GM18951 (cell line): ENCODE results near the gene RAPSN.

Experiments used
- POLR2A ChIP-seq: IDR thresholded peaks from 4 replicates; pipeline ENCODE4 v1.6.1; 2011; ENCODE audit warnings: mild to moderate bottlenecking; ENCODE audit not compliant: insufficient read length, insufficient read depth; ENCODE audit errors: extremely low read depth
- in situ Hi-C: fragments of 300-500 bp; cut with MboI; formaldehyde crosslinking; loops from one replicate; pipeline ENCODE4 v1.12.0; 2022; ENCODE audit warnings: low sequenced_read_pairs, mixed read lengths, inconsistent platforms; ENCODE audit not compliant: unreplicated experiment

Gene RAPSN

DNA sequence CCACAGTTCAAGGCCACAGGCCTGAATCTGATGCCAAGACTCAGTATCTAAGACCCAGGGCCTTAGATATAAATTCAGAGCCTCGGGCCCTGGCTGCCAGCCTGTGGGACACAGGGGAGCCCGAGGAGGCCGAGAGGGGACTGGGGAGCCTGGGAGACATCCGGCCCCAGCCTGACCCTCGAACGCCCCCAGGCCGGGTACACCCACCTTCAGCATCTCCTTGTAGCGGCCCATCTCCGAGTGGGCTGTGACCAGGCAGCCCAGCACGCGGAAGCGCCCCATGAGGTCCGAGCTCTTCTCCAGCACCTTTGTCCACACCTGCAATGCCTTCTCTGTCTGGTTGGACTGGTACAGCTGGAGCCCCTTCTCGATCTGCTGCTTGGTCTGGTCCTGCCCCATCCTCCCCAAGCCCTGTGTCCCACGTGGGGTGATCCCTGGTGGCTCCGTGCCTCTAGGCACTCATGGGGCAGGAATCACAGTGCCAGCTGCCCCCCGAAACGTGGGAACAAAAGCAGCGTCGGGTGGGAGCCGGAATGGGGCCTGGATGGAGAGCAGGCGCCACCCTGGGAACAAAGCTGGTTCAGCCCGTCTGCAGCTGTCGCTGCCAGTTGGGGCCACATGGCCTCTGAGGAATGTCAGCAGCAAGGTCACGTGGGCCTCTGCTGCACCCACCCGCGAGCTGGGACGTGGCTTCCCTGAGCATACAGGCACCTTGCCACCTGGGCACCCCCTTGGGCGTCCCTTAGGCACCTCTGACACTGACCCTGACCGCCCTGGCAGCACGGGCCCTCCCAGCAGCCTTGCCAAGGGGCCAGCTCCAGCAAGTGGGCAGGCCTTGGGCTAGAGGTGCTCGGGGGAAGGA lies at the start of gene RAPSN:
RAPSN (minus strand) TSS at position 571 of the 862 bp plus-strand sequence; CDS start at position 399, 172 bp downstream.
- no peak for TF ChIP-seq POLR2A
- in situ Hi-C loops = no loop called here

DNA sequence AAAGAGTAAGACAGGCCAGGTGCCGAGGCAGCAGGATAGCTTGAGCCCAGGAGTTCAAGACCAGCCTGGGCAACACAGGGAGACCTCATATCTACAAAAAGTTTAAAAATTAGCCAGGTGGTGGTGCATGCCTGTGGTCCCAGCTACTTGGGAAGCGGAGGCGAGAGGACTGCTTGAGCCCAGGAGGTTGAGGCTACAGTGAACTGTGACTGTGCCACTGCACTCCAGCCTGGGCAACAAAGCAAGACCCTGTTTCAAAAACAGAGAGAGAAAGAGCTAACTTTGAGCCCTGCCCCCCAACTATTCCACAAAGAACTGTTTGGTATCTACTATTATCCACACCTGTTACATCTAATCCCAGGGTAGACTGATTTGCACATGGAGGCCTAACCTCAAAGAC lies 49.2 kb upstream of the RAPSN start:
- no peak for TF ChIP-seq POLR2A
- in situ Hi-C loops = no loop called here

- no peak for TF ChIP-seq POLR2A
- in situ Hi-C loops = no loop called here
Observed at GRCh38 chr11:47496808-47497207, 47.9 kb upstream of the RAPSN start.

DNA sequence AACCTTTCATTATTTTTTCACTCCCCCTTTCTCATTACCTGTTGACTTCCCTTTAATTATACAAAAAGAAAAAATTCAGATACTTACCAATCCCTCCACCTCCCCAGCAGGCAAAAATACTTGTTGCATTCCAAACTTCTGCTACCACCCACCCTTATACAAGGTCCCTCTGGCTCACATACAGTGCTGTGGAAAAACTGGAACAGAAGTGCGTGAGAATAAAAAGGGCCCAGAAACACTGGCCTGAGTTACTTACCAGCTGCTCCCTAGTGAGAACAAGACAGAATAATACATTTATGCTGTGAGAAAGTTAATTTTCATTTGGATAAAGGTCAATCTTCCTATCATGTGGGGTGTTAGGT lies 46.9 kb upstream of the RAPSN start:
- no peak for TF ChIP-seq POLR2A
- in situ Hi-C loops = no loop called here

- in situ Hi-C loops = no loop called here
- TF ChIP-seq POLR2A = no peak
Observed at GRCh38 chr11:47495011-47495855, 46.3 kb upstream of the RAPSN start.

DNA sequence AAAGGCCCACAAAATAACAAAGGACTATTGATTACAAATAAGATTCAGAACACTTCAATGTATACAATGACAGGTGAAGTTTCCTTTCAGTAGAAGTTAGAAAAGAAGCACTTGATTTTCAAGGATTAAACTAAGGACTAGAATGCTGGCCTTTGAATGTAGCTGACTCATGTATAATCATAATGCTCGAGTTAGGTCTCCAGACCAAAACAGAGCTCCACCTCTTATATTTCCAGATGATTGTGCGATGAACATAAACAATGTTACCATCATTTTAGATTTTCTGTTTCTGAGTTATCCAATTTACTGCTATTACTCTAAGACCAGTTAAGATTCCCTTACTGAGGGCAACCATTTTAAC lies 40.4 kb upstream of the RAPSN start:
- in situ Hi-C loops = no loop called here

GRCh38 chr11:47488674-47489394 lies 39.9 kb upstream of the RAPSN start:
- TF ChIP-seq POLR2A = no peak
- in situ Hi-C loops = no loop called here

More for the DNA sequence above, 40.4 kb upstream of the RAPSN start:
- no peak for TF ChIP-seq POLR2A

- no peak for TF ChIP-seq POLR2A
- in situ Hi-C loops = no loop called here
Observed at GRCh38 chr11:47488111-47488510, 39.2 kb upstream of the RAPSN start.

- no peak for TF ChIP-seq POLR2A
- in situ Hi-C loops = no loop called here
Observed at GRCh38 chr11:47487421-47487820, 38.5 kb upstream of the RAPSN start.

- no peak for TF ChIP-seq POLR2A
- in situ Hi-C loops = no loop called here
Observed at GRCh38 chr11:47485107-47485506, 36.2 kb upstream of the RAPSN start.

DNA sequence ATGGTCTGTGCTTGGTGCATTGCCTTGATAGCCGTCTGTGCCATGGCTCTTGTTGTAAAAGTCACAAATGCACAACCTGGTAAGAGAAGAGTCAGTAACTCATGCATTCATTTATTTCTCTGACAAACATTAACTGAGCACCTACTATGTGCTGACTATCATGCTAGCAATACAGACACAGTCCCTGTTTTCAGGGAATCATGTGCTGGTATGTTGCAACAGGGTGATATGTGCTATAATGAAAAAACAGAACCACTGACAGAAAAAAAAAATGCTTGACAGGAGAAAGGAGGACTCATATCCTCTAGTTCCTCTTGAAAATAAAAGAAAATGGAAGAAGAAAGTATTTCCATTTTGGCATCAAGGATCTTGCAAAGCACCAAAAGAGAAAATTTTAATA lies 34.5 kb upstream of the RAPSN start:
- no peak for TF ChIP-seq POLR2A
- in situ Hi-C loops = no loop called here

- in situ Hi-C loops = no loop called here
- TF ChIP-seq POLR2A = no peak
Observed at GRCh38 chr11:47480762-47481161, 31.8 kb upstream of the RAPSN start.

DNA sequence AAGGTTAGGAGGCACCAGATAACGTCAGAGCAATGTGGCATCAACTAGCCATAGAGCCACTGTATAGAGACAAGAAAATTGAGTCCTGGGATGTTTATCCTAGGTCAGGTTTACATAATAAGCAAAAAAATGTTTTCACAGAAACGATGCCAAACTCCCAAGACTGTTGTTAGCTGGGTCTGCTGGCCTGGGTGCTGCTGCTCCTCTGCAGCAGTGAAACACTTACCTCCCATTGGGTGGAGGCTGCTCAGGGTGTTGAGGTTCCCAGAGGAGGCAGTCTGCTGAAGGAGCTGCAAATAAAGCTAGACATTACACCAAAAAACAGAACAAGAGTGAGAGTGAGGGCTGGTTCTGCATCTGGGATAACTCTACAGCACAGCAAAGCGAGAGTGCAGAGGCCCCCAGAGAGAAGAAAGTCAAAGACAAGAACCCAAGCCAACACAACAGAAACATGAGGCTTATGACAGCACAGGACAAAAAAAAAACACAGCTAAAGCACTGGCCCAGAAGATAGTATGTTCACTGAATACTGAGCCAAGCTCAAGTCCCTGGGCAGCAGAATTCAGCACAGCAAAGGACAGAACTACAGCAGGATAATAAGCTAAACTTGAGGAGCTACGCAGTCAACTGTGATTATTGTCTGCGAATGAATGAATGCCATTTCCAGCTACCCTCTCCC lies 29.9 kb upstream of the RAPSN start:
- in situ Hi-C loops = no loop called here
- no peak for TF ChIP-seq POLR2A

DNA sequence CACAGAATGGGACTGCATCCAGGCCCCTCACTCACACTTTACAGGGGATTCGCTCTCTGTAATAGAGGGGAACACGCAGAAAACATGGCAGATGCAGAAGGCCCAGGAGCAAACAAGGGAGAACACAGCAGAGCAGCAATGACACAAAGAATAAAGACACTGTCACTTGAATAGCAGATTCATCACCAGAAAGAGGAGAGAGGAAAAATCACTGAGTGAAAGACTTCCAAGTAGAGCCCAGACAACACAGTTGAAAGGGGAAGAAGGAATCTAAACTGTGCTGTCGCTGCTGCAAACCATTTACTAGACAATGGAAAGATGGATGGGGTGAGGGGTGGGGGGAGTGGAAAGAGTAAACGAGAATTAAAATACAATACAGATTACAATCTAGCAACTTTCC lies 28.8 kb upstream of the RAPSN start:
- in situ Hi-C loops = no loop called here
- no peak for TF ChIP-seq POLR2A
